Measurements from ENCODE around the gene PDLIM4. TPM values are rescaled to one million over a fixed set of nuclear protein-coding genes. Genes with fewer than 3 reads are reported as not detected.

PDLIM4 gene
- total RNA-seq, 1 donor from 2014 or later, result 146 TPM

DNA sequence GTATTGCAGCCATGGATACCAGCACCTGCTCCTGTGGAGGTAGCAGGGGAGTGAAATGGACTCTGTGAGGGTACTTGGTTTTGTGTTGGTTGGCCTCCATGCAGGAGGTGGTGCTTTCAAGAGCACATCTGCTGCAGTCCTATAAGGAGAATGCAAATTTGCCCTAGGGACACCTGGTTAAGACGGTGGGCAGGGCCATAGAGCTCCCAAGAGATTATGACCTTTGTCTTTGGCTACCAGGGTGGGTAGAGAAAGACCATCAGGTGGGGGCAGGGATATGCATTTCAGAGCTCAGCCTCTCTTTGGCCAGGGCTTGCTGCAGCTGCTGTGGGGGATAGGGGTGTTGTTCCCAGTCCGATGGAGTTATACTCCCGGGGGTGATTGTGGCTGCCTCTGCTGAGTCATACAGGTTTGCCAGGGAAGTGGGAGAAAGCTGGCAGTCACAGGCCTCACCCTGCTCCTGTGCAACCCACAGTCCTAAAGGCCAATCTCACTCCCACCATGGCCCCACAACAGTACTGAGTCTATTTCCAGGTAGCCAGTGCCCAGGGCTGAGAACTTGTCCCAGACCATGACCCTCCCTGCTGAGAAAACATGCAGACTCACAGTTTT, 14.0 kb upstream of the PDLIM4 start:
- Histone ChIP-seq H3K4me3 (ENCODE audit: low read depth, low read length) (no peak overlapping the region), H3K36me3 (ENCODE audit: control insufficient read depth, insufficient read depth, low read length) (no peaks in the 10 kb centered on the region), H3K27me3 (ENCODE audit: control insufficient read depth, insufficient read depth, low read length) (no peaks in the 10 kb centered on the region)
- no peak for DNase-seq (ENCODE audit: low read depth)
- TF ChIP-seq, protein P1, sequence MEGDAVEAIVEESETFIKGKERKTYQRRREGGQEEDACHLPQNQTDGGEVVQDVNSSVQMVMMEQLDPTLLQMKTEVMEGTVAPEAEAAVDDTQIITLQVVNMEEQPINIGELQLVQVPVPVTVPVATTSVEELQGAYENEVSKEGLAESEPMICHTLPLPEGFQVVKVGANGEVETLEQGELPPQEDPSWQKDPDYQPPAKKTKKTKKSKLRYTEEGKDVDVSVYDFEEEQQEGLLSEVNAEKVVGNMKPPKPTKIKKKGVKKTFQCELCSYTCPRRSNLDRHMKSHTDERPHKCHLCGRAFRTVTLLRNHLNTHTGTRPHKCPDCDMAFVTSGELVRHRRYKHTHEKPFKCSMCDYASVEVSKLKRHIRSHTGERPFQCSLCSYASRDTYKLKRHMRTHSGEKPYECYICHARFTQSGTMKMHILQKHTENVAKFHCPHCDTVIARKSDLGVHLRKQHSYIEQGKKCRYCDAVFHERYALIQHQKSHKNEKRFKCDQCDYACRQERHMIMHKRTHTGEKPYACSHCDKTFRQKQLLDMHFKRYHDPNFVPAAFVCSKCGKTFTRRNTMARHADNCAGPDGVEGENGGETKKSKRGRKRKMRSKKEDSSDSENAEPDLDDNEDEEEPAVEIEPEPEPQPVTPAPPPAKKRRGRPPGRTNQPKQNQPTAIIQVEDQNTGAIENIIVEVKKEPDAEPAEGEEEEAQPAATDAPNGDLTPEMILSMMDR (IDR thresholded peaks at IDR 0.05; ENCODE audit: insufficient read depth, low read length, poor library complexity, severe bottlenecking), result no peak

DNA sequence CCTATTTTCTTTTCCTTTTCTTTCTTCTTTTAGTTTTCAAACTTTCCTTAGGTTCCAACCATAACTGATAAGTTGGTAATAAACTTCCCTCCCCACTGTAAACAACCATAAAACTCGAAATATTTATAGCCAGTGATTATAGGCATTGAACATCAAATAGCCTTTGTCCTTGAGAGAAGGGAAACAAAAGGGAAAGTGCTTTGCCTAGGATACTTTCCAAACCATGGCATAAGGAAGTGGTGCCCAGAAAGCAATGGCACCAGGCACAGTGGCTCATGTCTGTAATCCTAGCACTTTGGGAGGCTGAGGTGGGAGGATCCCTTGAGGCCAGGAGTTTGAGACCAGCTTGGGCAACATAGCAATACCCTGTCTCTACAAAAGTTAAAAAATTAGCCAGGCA, 11.9 kb upstream of the PDLIM4 start:
- no peak overlapping the region for H3K4me3 ChIP-seq (ENCODE audit: low read depth, low read length)
- TF ChIP-seq, protein P1 (IDR thresholded peaks at IDR 0.05; ENCODE audit: insufficient read depth, low read length, poor library complexity, severe bottlenecking), result no peak
- H3K27me3 ChIP-seq (ENCODE audit: control insufficient read depth, insufficient read depth, low read length), result no peaks in the 10 kb centered on the region
- no peak for DNase-seq (ENCODE audit: low read depth)
- H3K36me3 ChIP-seq (ENCODE audit: control insufficient read depth, insufficient read depth, low read length), result no peaks in the 10 kb centered on the region

GRCh38 chr5:132246806-132247205, 10.7 kb upstream of the PDLIM4 start:
- TF ChIP-seq, protein P1 (IDR thresholded peaks at IDR 0.05; ENCODE audit: insufficient read depth, low read length, poor library complexity, severe bottlenecking), result no peak

DNA sequence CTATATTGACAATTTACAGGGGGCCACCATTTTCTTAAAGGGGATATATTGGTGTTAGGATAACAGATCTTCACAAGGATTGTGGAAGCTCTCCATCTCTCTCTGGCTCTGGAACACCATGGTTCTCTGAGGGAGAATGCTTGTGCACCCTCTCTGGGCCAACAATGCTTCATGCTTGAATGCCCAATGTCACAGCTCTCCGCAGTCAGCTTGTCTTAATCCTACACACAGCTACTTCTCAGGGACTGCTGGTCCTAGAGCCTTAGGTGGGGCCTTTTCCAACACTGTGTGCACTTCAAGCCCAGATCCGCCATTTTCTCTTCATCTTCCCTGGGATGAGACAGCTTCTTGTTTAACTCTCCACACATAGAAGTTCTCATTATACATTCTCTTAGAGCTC, 6.9 kb upstream of the PDLIM4 start:
- no peak for DNase-seq (ENCODE audit: low read depth)
- TF ChIP-seq, protein P1 (IDR thresholded peaks at IDR 0.05; ENCODE audit: insufficient read depth, low read length, poor library complexity, severe bottlenecking), result no peak
- Histone ChIP-seq H3K36me3 (ENCODE audit: control insufficient read depth, insufficient read depth, low read length) (no peaks in the 10 kb centered on the region), H3K4me3 (ENCODE audit: low read depth, low read length) (no peak overlapping the region), H3K27me3 (ENCODE audit: control insufficient read depth, insufficient read depth, low read length) (no peaks in the 10 kb centered on the region)

More at GRCh38 chr5:132246806-132247205, 10.7 kb upstream of the PDLIM4 start:
- no peak for DNase-seq (ENCODE audit: low read depth)
- H3K27me3 ChIP-seq (ENCODE audit: control insufficient read depth, insufficient read depth, low read length), result no peaks in the 10 kb centered on the region
- no peak overlapping the region for H3K4me3 ChIP-seq (ENCODE audit: low read depth, low read length)
- H3K36me3 ChIP-seq (ENCODE audit: control insufficient read depth, insufficient read depth, low read length), result no peaks in the 10 kb centered on the region

GRCh38 chr5:132251220-132251725, 6.2 kb upstream of the PDLIM4 start:
- Histone ChIP-seq H3K36me3 (ENCODE audit: control insufficient read depth, insufficient read depth, low read length) (no peaks in the 10 kb centered on the region), H3K27me3 (ENCODE audit: control insufficient read depth, insufficient read depth, low read length) (no peaks in the 10 kb centered on the region), H3K4me3 (ENCODE audit: low read depth, low read length) (no peak overlapping the region)
- DNase-seq (ENCODE audit: low read depth), result no peak
- TF ChIP-seq, protein P1 (IDR thresholded peaks at IDR 0.05; ENCODE audit: insufficient read depth, low read length, poor library complexity, severe bottlenecking), result no peak

DNA sequence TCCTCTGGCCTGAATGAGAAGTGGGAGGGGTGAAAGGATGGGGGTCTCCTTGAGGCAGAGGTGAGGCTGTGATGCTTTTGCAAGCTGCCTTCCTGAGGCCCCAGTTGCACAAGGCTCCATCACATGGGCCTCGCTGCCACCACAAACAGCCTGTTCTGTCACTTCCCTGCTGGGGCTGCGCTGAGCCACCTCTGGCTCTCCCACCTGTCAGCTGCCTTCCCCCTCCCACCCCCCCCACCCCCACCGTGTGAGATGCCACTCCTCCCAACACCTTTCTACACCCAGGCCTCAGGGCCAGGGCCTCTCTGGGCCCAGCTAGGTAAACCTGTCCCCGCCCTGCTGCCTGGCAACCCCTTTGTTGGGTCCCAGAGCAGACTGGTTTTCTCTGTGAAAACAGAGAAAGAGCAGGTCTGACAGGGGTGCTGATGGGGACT, 4.5 kb upstream of the PDLIM4 start:
- H3K4me3 ChIP-seq (ENCODE audit: low read depth, low read length), result no peak overlapping the region
- no peaks in the 10 kb centered on the region for H3K36me3 ChIP-seq (ENCODE audit: control insufficient read depth, insufficient read depth, low read length)
- no peaks in the 10 kb centered on the region for H3K27me3 ChIP-seq (ENCODE audit: control insufficient read depth, insufficient read depth, low read length)
- no peak for DNase-seq (ENCODE audit: low read depth)
- TF ChIP-seq, protein P1 (IDR thresholded peaks at IDR 0.05; ENCODE audit: insufficient read depth, low read length, poor library complexity, severe bottlenecking), result no peak
